Activated T-helper 17 cell treated with anti-CD3 and anti-CD28 coated beads, Interleukin-2, amount 50 U/mL, for 72 hours (primary cell): ENCODE results near the gene HDAC5. TPM values are rescaled to one million over a fixed set of nuclear protein-coding genes. Genes with fewer than 3 reads are reported as not detected.
"Not testable (repeated sequence)": the region's sequence is repeated elsewhere in the genome, so short reads cannot be mapped to it uniquely, and the experiment has no call there.

Experiments used
- ATAC-seq: fragments of 150-1000 bp; cut with Tn5 transposase; replicated peaks from 2 replicates; pipeline ENCODE4 v1.10.0; 2021; ENCODE audit warnings: mild to moderate bottlenecking, moderate library complexity
- H3K27ac Mint-ChIP-seq: one replicate; pipeline ENCODE4 v1.8.0; 2022; ENCODE audit warnings: mixed read lengths
- H3K27me3 Mint-ChIP-seq: one replicate; pipeline ENCODE4 v1.8.0; 2022; ENCODE audit warnings: mixed read lengths
- H3K36me3 Mint-ChIP-seq: one replicate; pipeline ENCODE4 v1.8.0; 2022; ENCODE audit warnings: low read depth, mild to moderate bottlenecking, mixed read lengths
- H3K4me1 Mint-ChIP-seq: one replicate; pipeline ENCODE4 v1.8.0; 2022; ENCODE audit warnings: mixed read lengths
- H3K4me3 Mint-ChIP-seq: one replicate; pipeline ENCODE4 v1.8.0; 2022; ENCODE audit warnings: mild to moderate bottlenecking, mixed read lengths
- H3K9me3 Mint-ChIP-seq: one replicate; pipeline ENCODE4 v1.8.0; 2022; ENCODE audit warnings: mixed read lengths
- total RNA-seq, 2 donors: library from RNA; stranded (reverse); gene quantifications; one replicate each; pipeline ENCODE4 v1.2.3, GENCODE V29; 2022

The HDAC5 gene
- total RNA-seq, 2 donors from 2014 or later: 11.0 to 45.4 TPM

DNA sequence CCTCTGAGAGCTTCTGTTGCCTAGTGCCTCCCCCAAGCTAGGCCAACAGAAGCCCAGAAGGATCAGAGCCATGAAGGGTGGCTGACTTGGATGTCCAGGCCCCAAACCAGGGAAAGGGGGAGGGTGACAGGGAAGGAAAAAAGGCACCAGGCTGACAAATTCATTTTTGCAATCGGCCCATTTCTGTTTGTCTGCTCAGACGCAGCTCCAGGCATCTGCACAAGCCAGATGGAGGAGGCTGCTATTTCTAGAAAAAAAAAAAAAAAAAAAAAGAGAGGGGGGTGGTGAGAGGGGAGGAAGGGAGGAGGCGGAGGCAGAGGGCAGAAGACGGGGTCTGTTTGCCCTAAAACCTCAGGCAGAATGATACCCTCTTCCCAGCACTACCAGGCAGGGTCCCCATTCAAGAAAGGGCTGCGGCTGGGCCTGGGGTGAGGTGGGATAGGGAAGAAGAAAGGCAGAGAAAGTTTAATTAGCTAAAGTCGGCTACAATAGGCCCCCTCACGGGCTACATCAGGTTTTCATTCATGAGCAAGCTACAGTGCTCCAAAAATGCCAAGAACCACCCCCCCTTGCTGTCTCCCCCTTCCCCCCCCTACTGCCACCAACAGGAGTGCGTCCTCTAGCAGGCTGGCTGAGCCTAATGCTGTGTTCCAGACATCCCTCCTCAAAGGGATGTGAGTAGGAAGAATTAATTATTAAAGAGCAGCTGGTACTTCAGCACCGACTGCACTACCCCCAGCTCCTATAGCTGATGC is 2.4 kb downstream of the HDAC5 start:
- Mint-ChIP-seq H3K4me1 (peaks cover 15% of the 10 kb centered on the region), H3K4me3 (peak overlapping the region; percentile 84), H3K9me3 (no peaks in the 10 kb centered on the region), H3K27ac (no peak overlapping the region), H3K36me3 (no peaks in the 10 kb centered on the region), H3K27me3 (no peaks in the 10 kb centered on the region)
- ATAC-seq: no peak

DNA sequence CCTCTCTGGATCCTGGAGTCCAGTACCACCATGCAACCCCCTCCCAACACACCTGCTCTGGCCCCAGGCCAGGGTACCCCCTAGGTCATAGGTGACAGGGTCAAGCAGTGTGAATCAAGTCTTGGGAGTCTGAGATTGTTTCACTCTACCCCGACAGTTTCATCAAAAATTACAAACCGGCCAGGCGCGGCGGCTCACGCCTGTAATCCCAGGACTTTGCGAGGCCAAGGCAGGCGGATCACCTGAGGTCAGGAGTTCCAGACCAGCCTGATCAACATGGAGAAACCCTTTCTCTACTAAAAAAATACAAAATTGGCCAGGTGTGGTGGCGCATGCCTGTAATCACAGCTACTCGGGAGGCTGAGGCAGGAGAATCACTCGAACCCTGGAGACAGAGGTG is 3.2 kb downstream of the HDAC5 start:
- not testable (repeated sequence) for H3K36me3 Mint-ChIP-seq, H3K4me3 Mint-ChIP-seq, H3K27ac Mint-ChIP-seq, H3K27me3 Mint-ChIP-seq, ATAC-seq, H3K9me3 Mint-ChIP-seq
- peaks cover 15% of the 10 kb centered on the region for H3K4me1 Mint-ChIP-seq

DNA sequence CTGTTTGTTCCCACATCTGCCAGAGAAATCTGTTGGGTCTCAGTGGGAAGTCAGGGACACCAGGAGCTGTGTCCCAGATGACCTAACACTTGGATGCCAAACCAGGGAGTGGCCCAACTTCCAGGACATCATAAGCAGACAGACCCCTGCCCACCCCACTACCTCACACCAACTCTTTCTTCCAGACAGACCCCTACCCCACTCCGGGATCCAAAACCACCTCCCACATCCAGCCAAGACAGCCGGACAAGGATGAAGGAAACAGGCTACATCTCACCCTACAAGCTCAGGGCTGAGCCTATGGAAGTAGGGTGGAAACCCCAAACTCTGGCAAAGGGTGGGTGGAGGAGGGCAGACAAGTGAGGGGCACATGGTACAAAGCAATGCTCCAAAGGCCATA is 3.6 kb downstream of the HDAC5 start:
- Mint-ChIP-seq H3K4me1 (peaks cover 15% of the 10 kb centered on the region), H3K9me3 (no peaks in the 10 kb centered on the region), H3K27me3 (no peaks in the 10 kb centered on the region), H3K27ac (no peak overlapping the region), H3K36me3 (peaks cover 5% of the 10 kb centered on the region), H3K4me3 (no peak overlapping the region)
- ATAC-seq: no peak

DNA sequence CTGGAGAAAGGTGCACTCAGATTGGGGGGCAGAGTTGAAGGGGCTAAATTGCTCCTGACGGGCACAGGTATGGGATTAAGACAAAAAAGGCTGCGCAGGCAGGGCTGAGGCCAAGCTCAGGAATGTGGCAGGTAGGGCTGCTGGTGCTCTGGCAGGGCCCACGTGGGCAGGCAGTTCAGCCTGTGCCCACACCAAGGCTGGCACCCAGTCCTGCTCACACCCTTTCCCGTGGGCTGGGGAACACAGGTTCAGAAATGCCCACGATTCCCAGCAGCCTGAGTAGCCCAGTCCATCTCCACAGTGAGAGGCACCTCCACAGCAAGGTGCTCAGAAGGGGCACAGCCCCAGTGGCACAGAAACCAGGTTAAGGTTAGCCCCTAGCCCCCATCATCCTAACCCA is 4.4 kb downstream of the HDAC5 start:
- no peak for ATAC-seq
- peak overlapping the region; percentile 6 for H3K27ac Mint-ChIP-seq
- H3K9me3 Mint-ChIP-seq: no peaks in the 10 kb centered on the region
- H3K4me1 Mint-ChIP-seq: peaks cover 15% of the 10 kb centered on the region
- no peak overlapping the region for H3K4me3 Mint-ChIP-seq
- no peaks in the 10 kb centered on the region for H3K27me3 Mint-ChIP-seq
- peaks cover 10% of the 10 kb centered on the region for H3K36me3 Mint-ChIP-seq

DNA sequence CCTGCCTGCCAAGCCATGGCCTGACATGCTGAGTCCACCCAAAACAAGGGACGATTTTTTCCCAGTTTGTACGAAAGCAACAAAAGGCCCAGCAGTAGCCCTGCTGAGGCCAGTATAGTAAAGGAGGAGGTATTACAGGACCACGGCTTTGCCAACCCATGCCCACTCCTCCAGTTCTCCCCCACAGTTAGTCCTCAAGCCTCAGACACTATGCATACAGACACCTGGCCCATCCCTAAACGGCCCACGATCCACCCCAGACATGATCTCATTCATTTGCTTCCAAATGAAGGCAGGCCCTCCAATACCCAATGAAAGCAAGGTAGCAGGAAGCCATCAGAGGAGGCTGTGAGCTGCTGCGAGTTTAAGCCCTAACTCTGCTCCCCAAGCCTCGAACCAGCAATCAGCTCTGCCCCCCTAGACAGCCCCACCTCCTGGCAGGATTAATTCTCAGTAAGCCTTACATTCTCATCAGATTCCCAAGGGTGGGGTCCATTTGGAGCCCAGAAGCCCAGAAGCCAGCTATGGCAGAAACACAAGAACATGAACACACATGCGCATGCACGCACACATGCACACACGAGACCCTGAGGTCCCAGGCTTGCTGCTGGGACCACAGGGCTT is 4.9 kb downstream of the HDAC5 start:
- H3K4me3 Mint-ChIP-seq: no peak overlapping the region
- peak overlapping the region; percentile 6 for H3K27ac Mint-ChIP-seq
- H3K9me3 Mint-ChIP-seq: no peaks in the 10 kb centered on the region
- H3K4me1 Mint-ChIP-seq: peaks cover 16% of the 10 kb centered on the region
- H3K36me3 Mint-ChIP-seq: peaks cover 11% of the 10 kb centered on the region
- no peaks in the 10 kb centered on the region for H3K27me3 Mint-ChIP-seq
- ATAC-seq: no peak

- no peaks in the 10 kb centered on the region for H3K9me3 Mint-ChIP-seq
- no peak overlapping the region for H3K27ac Mint-ChIP-seq
- no peaks in the 10 kb centered on the region for H3K27me3 Mint-ChIP-seq
- peaks cover 11% of the 10 kb centered on the region for H3K36me3 Mint-ChIP-seq
- no peak overlapping the region for H3K4me3 Mint-ChIP-seq
- ATAC-seq: no peak
- H3K4me1 Mint-ChIP-seq: peaks cover 16% of the 10 kb centered on the region
Observed at GRCh38 chr17:44117351-44117750, 6.1 kb downstream of the HDAC5 start.

- H3K4me1 Mint-ChIP-seq: peaks cover 18% of the 10 kb centered on the region
- no peaks in the 10 kb centered on the region for H3K9me3 Mint-ChIP-seq
- no peak overlapping the region for H3K4me3 Mint-ChIP-seq
- H3K27ac Mint-ChIP-seq: no peak overlapping the region
- H3K27me3 Mint-ChIP-seq: no peaks in the 10 kb centered on the region
- no peak for ATAC-seq
- H3K36me3 Mint-ChIP-seq: peaks cover 11% of the 10 kb centered on the region
Observed at GRCh38 chr17:44115585-44116415, 7.6 kb downstream of the HDAC5 start.

DNA sequence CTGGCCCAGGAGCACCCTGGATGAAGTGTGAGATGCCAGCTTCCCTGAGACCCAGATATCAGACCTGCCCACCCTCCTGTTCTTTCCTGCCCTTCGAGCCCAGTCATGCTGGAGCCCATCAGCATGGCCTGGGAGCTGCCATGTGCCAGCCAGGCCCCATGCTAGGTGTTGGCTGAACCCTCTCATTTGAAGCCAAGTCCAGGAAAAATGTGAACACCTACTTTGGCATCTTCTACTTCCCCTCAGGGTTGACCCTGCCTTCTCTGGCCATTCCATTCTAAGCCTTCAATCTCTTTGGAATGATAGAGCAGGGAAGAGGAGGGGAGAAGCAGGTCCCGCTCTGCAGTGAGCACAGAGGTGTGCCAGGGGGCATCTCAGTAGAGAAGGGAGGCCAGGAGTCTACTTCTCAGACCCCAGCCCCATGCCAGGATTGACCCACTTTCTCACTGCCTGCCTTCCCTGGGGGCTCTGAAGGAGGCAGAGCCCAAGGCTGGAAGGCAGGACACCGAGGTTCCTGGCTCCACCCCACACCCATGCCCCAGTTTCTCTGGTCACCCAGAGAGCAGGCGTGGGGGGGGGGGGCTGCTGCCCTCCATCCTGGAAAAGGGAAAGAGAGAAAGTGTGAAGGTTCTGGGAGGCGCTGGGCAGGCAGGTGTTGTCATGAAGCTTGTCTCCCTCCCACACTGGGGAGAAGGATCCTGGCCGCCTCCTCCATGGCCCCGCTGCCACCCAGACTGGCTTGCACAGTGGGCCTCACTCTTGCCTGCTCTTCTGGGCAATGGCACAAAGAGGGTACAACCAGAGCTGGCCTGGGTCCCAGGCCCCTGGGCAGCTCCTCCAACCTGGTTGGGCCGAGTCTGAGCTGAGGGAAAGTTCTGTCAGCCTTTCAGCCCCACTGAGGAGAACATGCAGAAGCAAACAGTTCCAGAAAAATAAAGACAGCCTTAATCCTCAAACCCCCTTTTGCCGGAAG is 9.3 kb downstream of the HDAC5 start:
- H3K27ac Mint-ChIP-seq: peak overlapping the region; percentile 80
- peaks cover 18% of the 10 kb centered on the region for H3K4me1 Mint-ChIP-seq
- H3K27me3 Mint-ChIP-seq: no peaks in the 10 kb centered on the region
- no peak overlapping the region for H3K4me3 Mint-ChIP-seq
- ATAC-seq: no peak
- peaks cover 11% of the 10 kb centered on the region for H3K36me3 Mint-ChIP-seq
- no peaks in the 10 kb centered on the region for H3K9me3 Mint-ChIP-seq

DNA sequence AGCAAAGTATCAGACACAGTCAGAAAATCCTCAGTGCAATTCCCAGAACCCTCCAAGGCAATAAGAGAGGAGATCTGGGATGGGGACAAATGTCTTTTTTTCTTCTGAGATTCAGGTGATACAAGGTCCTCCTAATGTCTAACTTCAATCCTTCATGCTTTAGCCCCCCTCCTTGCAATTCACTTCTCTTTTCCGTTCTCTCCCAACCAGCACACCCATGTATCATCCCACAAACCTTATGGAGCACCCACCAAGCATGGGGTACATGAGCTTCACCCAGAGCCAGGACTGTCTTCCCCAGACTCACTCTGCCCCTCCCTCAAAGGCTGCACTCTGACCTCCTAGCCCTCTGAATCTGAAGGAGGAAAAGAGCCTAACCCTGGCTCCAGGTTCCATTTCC is 10.1 kb downstream of the HDAC5 start:
- Mint-ChIP-seq H3K27ac (peak overlapping the region; percentile 80), H3K36me3 (peaks cover 11% of the 10 kb centered on the region), H3K27me3 (no peaks in the 10 kb centered on the region), H3K4me3 (no peak overlapping the region), H3K4me1 (peaks cover 12% of the 10 kb centered on the region), H3K9me3 (no peaks in the 10 kb centered on the region)
- ATAC-seq: no peak

- Mint-ChIP-seq H3K27me3 (no peaks in the 10 kb centered on the region), H3K9me3 (no peaks in the 10 kb centered on the region), H3K4me3 (no peak overlapping the region), H3K36me3 (peaks cover 11% of the 10 kb centered on the region), H3K4me1 (peaks cover 12% of the 10 kb centered on the region), H3K27ac (no peak overlapping the region)
- ATAC-seq: no peak
Observed at GRCh38 chr17:44112284-44113280, 10.9 kb downstream of the HDAC5 start.

DNA sequence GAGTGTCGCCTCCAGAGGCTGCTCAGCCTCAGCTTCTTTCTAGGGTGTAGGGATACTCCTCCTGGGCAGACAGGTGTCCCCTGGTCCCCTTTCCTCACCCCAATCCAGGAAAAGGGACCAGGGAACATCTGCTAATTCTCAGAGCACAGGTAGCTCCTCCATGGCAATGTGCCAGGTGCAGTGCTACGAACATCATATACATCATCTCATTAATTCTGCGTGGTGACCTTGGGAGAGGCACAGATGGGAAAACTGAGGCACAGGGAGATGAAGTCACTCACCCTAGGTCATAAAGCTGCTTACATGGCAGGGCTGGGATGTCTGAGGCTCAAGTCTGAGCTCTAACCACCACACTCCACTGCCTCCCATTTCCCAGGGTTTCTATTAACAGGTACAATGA is 11.7 kb downstream of the HDAC5 start:
- H3K4me1 Mint-ChIP-seq: peaks cover 13% of the 10 kb centered on the region
- ATAC-seq: no peak
- no peak overlapping the region for H3K4me3 Mint-ChIP-seq
- H3K9me3 Mint-ChIP-seq: no peaks in the 10 kb centered on the region
- peaks cover 11% of the 10 kb centered on the region for H3K36me3 Mint-ChIP-seq
- peak overlapping the region; percentile 63 for H3K27ac Mint-ChIP-seq
- no peaks in the 10 kb centered on the region for H3K27me3 Mint-ChIP-seq

GRCh38 chr17:44110823-44111633 is 12.4 kb downstream of the HDAC5 start:
- peak; percentile 37 for ATAC-seq
- no peak overlapping the region for H3K27ac Mint-ChIP-seq
- peaks cover 11% of the 10 kb centered on the region for H3K36me3 Mint-ChIP-seq
- no peaks in the 10 kb centered on the region for H3K27me3 Mint-ChIP-seq
- H3K4me3 Mint-ChIP-seq: no peak overlapping the region
- no peaks in the 10 kb centered on the region for H3K9me3 Mint-ChIP-seq
- peaks cover 13% of the 10 kb centered on the region for H3K4me1 Mint-ChIP-seq
